ENCODE data around the gene MAEL.

The MAEL gene

DNA sequence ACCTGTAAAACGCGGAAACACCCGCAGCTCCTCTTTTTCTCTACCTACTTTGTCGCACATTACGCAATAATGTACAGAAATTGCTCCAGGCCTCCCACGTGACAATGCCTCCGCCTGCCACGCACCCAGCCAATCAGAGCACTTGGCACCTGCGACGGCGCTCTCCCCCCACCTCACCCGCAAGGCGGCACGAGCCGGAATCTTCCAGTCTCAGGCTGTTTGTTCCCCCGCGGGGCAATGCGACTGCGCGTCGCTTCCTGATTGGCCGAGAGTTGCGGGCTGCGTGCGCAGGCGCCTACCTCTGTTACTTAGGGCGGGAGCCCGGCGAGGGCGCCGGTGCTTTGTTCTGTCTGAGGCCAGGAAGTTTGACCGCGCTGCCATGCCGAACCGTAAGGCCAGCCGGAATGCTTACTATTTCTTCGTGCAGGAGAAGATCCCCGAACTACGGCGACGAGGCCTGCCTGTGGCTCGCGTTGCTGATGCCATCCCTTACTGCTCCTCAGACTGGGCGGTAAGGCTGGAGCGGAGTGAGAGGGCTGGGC is at the start of gene MAEL:
TSS of gene MAEL (plus strand) at position 307 of the 542 bp plus-strand sequence. CDS start at position 380, 73 bp downstream.
- DNase-seq (ENCODE audit: low read depth in 3 of 3, low spot score in 1 of 3), result no peak

DNA sequence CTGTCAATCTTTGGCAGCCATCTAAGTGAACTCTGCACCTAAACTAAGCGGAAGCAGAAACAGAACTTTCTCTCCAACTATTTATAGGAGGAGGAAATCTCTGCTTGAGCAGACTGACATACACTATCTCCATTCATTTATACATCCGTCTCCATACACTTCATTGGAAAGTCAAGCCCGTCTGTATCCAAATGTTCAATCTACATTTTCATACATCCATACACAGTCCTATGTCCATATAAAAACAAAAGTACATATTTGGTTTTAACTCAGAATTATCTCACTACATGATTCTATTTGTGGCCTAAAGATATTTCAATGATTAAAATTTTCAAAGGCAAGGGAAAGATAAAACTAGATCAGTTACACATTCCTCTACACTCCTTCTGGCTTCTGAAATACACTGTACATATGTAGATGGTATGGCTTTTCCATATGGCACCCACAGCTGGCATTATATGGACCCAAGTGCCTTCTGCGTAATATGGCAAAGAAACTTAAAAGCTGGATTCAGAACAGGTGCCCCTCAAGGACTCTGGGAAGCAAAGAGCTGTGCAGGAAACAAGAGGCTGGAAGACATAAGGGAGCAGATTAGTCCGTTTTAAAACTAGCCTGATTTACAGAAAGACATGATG is 49.2 kb upstream of the MAEL start:
- DNase-seq (ENCODE audit: low read depth in 3 of 3, low spot score in 1 of 3), result no peak

DNA sequence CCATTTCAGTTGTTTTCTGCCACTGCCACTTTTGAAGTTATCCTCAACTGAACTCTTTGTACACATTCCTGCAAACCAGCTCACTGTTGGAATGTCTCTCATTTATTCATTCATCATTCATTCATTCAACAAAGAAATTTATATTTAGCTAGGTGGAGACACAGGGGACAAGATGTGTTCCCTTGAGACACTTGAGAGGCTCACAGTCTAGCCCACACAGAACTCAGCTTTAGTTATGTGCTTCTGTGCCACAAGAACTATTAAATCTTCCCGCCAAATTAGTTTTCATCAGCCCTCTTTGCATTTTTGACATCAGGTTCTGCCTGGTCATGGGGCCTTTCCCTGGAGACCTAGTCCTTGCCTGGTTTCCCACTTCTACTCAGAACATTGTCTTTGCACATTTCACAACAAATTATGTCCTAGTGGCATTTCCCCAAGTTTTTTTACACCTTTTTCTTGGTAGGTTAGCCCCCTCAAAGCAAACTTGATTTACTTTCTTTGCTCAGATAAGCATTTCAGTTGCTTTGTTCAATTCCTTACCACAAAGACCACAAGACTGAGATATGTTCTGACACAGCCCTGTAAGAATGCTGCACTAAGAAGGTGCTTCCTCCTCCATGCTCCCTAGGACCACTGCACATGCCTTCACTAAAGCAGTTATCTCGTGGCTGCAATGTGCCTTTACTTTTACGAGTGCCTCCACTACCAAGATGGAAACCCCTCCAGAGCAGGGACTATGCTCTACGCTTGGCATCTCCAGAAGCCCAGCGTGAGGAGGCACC is 44.7 kb upstream of the MAEL start:
- no peak for DNase-seq (ENCODE audit: low read depth in 3 of 3, low spot score in 1 of 3)

DNA sequence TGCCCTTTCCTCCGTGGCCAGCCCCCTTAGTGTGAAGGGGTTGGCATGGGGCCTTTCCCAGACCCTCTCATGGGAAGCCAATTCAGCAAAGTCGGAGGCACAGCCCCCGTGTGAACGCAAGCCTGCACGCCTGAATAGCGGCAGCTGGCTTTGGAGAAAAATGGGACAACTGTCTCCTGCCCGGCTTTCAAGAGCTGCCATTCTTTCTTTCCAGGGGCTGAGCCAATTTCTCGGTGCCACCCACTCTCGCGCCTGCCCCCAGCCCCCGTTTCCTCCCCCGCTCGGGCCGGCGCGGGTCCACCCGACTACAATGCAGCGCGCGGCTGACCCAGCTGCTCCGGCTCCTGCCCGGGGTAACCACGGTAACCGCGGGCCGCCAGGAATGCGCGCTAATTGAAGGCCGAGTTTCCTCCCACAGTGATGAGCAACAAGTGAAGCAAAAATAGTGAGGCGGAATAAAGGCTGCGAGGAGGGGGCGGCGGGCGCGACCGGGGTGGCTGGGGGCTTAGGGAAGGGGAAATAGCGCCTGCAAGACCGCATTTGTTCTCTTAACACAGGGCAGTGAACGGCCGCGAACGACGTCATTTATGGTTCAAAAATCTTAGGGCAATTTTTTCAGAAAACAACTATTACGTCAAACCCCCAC is 41.6 kb upstream of the MAEL start:
- no peak for DNase-seq (ENCODE audit: low read depth in 3 of 3, low spot score in 1 of 3)

DNA sequence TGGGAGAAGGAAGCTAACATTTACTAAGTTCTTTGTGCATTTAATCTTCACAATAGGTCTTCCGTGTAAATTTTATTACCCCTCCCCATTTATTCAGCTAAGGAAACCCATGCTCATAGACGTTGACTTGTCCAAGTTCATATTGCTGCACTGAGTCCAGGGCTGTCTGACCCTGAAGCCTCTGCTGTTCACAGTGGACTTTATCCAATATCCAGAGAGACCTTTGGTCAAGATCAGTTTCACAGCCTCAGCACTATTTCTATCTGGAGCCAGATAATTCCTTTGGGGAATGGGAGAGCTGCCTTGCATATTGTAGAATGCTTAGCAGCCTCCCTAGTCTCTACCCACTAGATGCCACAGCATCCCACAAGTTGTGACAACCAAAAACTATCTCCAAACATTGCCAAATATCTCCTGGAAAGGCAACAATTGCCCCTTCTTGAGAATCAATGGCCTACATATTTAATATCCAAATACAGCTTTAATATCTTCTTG is 40.2 kb upstream of the MAEL start:
- no peak for DNase-seq (ENCODE audit: low read depth in 3 of 3, low spot score in 1 of 3)

DNA sequence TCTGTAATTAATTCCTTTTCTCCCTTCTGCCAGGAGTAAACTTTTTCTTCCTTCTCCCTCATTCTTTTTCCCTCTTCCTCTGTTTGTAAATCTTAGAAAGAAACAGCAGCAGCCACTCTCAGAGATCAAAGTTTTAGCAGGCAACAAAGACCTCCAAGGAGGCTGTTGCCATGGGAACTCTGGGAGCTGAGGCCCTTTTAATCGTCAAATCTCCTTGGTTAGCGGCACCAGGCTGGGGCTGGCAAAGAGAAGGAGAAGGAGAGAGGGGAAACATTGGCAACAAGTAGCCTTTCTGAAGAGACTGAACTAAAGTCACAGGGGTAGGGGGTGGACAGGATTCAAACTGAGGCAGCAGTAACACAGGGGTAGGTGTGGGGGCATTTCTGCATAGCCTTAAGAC is 38.9 kb upstream of the MAEL start:
- DNase-seq (ENCODE audit: low read depth in 3 of 3, low spot score in 1 of 3), result no peak

DNA sequence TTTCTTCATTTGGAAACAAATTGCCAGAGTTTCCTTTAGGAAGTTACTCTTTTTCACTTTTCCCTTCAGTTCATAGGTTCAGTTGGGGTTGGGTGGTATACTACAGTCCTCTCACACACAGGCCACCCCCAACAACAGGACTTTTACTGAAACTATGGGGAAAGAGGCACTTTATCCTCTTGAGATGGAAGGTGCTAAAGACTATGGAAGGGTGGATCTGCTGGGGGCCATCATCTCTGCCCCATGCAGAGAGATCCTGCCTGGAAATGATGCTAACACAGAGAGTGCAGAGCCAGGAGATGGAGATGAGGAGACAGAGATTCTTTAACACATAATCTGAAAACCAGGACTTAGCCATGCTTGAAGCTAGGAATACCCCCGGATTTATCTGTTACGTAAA is 38.0 kb upstream of the MAEL start:
- DNase-seq (ENCODE audit: low read depth in 3 of 3, low spot score in 1 of 3), result no peak

DNA sequence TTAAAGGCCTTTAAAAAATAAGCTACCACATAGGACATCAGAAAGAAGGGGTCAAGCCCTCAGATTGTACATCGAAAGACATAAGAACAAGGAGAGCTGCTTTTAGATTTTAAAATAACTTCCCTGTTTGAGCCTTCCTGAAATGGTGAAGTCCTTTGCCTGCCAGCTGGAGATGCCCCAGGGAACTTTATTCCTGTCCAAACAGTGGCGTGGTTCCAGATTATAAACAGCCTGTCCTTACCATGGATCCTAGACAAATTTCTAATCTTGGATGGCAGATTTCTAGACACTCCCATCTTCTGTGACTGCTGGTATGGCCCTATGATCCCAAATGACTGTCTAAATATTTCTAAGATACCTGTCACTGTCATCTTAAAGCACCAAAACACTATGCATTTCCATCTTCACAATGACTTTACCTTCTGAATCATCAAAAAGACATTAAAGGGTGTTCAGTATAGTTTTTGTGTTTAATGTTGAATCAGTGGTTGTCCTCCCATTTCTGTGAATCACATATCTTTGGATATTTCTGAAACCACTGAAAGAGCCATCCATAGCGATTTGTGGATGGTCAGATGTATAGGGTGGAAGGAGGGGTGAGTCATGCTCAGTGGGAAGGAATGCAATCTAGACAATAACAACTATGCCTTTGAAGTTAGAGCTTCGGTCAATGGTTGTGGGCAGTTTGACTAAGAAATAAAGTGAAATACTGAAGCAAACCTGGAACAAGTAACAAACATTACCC is 36.9 kb upstream of the MAEL start:
- no peak for DNase-seq (ENCODE audit: low read depth in 3 of 3, low spot score in 1 of 3)

DNA sequence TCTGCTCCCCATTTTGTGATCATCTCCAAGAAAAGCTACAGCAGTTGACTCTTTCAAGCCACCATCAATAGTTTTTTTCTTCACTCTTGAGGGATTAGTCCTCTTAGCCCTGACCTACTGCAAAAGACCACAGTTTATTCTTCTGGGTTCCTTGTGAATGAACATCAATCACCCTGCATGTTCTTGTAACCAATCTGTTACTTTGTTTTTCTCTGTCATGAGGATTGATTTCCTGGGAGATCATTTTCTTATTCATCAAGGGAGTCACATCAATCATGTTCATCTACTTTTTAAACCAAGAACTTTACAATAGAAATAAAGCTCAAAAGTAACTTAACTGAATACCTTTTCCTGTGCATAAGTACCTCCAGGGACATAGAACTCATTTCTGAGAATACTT is 35.6 kb upstream of the MAEL start:
- no peak for DNase-seq (ENCODE audit: low read depth in 3 of 3, low spot score in 1 of 3)

DNA sequence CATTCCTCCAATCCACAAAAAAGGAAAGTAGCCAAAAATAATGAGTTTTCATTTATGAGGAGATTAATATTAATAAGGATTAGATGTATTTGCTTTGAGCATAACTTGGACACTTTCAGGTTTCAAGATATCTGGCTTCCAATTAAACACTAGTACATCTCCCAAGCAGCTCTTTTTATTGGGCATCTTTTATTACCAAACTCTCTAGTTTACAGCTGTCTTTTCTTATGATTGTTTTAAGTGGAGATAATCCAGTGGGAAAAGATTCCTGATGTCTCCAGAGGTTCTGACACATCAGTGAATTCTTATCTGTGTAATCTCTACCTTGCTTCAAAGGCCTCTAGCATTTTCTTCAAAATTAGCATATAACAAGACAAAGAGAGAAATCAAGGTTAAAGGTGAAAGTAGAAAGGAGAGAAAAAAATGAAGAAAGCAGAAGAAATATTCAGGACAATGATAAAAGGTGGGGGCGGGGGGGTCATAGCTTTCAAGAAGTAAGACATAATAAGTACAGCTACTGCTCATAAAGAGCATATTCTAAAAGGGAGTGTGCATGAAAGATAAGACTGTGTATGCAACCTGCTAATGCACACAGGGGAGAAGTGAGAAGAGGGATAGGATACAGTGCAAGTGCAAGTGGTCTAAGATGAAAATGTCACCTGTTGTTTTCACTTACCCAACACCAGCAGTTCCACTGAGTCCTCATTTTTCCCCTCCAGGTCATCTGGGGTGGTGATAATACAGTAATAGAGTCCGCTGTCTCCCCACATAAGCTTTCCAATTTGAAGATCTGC is 32.8 kb upstream of the MAEL start:
- no peak for DNase-seq (ENCODE audit: low read depth in 3 of 3, low spot score in 1 of 3)

DNA sequence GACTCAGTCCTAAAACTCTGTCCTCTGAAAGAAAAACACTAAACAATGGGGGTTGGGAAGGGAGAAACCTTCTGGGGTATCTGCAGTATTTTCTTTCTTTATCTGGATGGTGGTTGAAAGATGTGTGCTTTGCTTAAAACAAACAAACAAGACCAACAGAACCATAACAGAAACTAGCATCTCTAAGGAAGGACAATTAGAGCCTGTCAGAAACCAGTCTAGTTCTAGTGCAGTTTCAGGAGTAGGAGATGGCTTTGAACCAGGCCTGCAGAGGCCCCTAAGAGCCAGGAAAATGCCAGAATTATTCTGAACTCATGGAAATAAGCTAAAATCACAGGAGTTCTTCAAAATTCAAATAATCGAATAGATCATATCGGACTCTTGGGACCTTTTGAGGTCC is 32.2 kb upstream of the MAEL start:
- no peak for DNase-seq (ENCODE audit: low read depth in 3 of 3, low spot score in 1 of 3)

DNA sequence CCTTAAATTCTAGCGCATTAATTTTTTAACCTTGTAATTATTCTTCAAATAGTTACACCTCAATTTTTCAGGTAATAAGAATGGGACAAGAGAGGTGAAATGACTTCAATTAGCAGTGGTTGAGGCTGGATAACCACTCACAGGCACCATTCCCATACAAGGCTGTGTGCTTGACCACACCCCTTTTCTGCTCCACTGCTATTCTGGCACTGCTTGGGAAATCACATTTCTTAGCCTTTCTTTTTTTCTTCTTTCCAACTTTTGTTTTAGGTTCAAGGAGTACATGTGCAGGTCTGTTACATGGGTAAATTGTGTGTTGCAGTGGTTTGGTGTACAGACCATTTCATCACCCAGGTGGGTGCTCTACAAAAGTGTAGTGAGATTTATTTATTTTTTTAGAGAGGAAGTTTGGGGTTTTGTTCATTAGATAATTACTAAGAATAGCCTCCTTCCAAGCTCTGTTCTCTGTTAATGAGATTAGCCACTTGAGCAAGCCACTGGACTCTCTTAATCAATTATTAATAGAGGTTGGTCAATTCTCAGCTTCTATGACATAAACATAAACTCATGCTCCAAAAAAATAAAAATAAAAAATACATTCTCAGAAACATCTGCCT is 28.1 kb upstream of the MAEL start:
- no peak for DNase-seq (ENCODE audit: low read depth in 3 of 3, low spot score in 1 of 3)

DNA sequence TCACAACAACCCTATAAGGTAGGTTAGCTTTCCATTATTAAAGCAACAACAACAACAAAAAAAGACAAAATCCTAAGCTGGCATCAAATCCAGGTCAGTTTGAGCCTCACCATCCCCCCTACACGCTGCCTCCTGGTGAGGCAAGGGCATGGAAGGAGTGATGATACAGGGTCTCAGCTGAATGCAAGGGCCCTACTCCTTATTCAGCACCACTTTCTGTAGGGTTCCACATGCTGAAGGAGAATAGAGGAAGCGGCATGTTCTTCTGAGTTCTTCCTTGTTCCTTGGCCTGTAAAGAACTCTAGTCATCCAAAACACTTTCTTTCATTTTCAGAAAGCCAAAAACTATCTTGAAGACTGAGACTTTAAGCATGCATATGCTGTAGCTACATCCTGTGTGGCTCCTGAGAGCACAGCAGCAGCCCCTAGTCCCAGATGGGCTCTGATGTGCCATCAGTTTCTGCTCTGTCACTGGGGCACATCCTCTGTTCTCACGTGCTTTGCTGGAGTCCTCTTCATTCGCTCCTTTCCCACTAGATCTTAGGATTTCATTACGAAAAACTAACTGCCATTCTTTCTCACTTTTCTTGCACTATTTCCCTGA is 19.9 kb upstream of the MAEL start:
- DNase-seq (ENCODE audit: low read depth in 3 of 3, low spot score in 1 of 3), result no peak

DNA sequence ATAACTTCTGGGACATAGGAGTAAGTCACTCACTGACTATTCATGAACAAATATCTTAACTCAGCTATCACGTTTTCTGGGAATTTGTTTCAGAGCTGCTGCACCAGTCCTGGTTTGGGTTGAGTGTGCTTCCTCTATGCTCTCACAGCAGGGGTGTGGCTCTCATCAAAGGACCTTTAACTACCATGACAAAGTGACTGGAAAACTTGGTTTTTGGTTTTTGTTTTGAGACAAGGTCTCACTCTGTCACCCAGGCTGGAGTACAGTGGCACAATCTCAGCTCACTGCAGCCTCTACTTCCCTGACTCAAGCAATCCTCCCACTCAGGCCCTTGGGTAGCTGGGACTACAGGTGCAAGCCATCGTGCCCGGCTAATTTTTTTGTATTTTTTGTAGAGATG is 17.8 kb upstream of the MAEL start:
- no peak for DNase-seq (ENCODE audit: low read depth in 3 of 3, low spot score in 1 of 3)

DNA sequence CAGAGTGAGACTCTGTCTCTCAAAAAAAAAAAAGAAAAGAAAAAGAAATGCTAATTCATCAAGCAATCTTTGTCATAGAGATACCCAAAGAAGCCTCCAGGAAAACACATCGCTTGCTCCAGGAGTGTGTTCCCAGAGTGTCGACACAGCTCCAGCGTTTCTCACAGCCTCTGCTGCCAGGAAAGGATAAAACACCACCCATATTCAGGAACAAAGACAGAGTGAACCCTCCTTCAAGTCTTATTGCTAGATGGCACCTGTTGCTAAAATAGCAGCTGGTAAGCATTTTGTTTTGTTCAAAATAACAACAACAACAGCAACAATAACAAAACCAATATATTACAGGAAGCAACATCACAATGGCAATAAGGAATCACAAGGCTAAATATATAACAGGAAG is 16.9 kb upstream of the MAEL start:
- DNase-seq (ENCODE audit: low read depth in 3 of 3, low spot score in 1 of 3), result no peak

DNA sequence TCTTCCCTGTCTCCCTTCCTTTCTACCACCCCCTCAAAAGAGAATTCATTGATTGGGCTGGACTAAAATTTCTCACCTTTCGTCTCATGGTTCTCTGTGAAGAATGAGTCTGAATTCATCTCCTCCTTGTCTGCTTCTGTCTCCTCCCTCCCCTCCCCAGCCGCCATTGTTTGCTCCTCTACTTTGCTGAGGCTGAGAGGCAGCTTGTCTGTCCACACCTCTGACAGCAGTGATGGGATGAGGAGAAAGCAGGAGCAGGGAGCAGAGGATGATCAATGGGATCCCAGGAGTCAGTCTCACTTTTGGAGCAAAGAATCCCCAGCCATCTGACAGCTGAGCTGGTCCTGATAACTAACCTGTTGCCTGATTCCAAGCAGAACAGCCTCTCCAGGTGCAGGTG is 16.3 kb upstream of the MAEL start:
- DNase-seq (ENCODE audit: low read depth in 3 of 3, low spot score in 1 of 3), result no peak

DNA sequence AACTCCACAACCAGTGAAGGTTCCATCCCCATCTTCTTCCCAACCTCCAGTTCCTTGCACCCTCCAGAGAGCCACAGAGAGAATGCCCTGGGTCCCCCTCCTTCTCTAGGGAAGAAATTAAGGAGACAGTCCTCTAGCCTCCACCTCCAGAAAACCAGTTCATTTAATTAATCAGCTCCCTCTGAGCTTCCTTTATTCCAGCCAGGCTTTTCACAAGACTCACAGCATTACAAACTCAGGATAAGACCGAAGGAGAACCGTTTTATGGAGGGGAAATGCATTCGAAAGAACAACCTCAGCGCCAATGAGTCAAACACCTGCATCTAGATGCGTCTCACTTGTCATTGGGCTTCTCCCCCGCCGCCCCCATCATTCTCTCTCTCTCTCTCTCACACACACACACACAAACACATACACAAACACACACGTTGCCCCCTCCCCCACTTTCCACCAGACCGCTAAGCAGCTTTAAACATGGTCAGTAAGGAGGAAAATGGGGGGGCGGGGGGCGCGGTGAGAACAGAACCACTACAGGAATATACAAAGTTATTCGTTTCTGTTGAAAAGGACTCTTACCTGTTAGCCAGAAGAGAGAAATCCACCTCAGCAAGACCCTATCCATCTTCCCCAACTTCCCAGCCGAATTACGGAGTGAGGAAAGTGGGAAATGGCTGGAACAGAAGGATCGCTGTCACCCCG is 14.3 kb upstream of the MAEL start:
- DNase-seq (ENCODE audit: low read depth in 3 of 3, low spot score in 1 of 3), result peak in 1 of 3 donors; percentile 34

DNA sequence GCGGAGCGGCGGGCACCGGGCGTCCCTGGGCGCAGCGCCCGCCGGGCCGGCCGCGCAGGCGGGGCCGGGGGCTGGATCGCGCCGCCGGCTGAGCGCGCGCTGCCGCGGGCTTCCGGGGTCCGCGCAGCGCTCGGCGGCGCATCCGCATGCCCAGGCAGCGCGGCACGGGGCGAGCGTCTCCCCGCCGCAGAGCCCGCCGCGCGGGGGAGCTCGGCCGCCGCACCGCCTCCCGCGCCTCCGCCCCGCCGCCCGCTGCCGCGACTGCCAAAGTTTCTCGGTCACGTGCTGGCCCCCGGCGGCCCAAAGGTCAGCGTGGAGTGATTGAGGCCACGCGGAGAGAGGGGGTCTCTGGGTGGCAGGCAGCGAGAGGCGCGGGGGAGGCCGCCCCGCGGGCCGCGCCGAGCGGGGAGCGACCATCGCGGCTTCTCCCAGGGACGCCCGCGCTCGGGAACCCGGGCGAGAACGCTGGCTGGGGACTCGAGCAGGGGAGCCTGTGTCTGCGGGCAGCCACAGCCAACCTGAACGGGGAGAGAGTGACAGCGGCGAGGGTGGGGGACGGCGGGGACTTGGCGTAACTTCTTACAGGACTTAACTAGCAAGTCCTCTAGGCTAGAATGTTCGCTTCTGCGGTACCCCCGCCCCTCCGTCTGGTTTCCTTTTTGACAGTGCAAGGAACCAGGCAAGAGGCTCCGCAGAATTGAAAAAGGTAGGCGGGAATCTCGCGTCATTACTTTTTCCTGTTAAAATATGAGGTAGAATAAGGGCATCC is 13.5 kb upstream of the MAEL start, which contains the start of gene ILDR2:
TSS of gene ILDR2 (minus strand) at position 180 of the 769 bp plus-strand sequence. CDS start 272 bp downstream, outside the sequence.
- peak in 2 of 3 donors; percentile 18 to 52 for DNase-seq (ENCODE audit: low read depth in 3 of 3, low spot score in 1 of 3)

Data from stimulated activated CD4-positive, alpha-beta T cell treated with anti-CD3 and anti-CD28 coated beads, TNF-alpha, amount 100 ng/mL, for 1 hour (primary cell).